ENCODE data around the gene TPH1.
"Not testable (repeated sequence)": the region's sequence is repeated elsewhere in the genome, so short reads cannot be mapped to it uniquely, and the experiment has no call there.

Gene TPH1

GRCh38 chr11:18012906-18013781, 32.9 kb downstream of the TPH1 start, which contains the start of gene SERGEF:
Gene SERGEF, minus strand, starts transcription at chr11:18013047. Its CDS starts 37 bp downstream, at chr11:18013010.
- intact Hi-C loops (cut with micrococcal nuclease) = loop anchor here (10.0 kb wide), 1 partner anchor 938 kb away; the partner anchor contains the start of gene RPS13
- H3K4me1 Mint-ChIP-seq (ENCODE audit: low read depth) = peaks cover 39% of the 10 kb centered on the region
- no peaks in the 10 kb centered on the region for H3K9me3 Mint-ChIP-seq
- H3K27me3 Mint-ChIP-seq = peaks cover 10% of the 10 kb centered on the region
- H3K27ac Mint-ChIP-seq = peak within 1 kb of the TSS; percentile 88
- H3K36me3 Mint-ChIP-seq (ENCODE audit: low read depth) = peaks cover 6% of the 10 kb centered on the region
- peak within 1 kb of the TSS; percentile 98 for H3K4me3 Mint-ChIP-seq

- Mint-ChIP-seq H3K9me3 (no peaks in the 10 kb centered on the region), H3K27me3 (peaks cover 10% of the 10 kb centered on the region)
- intact Hi-C loops (cut with micrococcal nuclease) = loop anchor here (10.0 kb wide), 1 partner anchor 938 kb away; the partner anchor contains the start of gene RPS13
These were observed 33.8 kb downstream of the TPH1 start for GRCh38 chr11:18012122-18012905.

GRCh38 chr11:18011633-18012032, 34.4 kb downstream of the TPH1 start:
- intact Hi-C loops (cut with micrococcal nuclease) = loop anchor here (10.0 kb wide), 1 partner anchor 937 kb away; the partner anchor contains the start of gene RPS13
- no peak overlapping the region for H3K4me3 Mint-ChIP-seq

More at GRCh38 chr11:18012122-18012905, 33.8 kb downstream of the TPH1 start:
- Mint-ChIP-seq H3K36me3 (ENCODE audit: low read depth) (peaks cover 6% of the 10 kb centered on the region), H3K4me3 (peak overlapping the region; percentile 98), H3K27ac (peak overlapping the region; percentile 88), H3K4me1 (ENCODE audit: low read depth) (peaks cover 39% of the 10 kb centered on the region)

GRCh38 chr11:18010977-18011586, 35.0 kb downstream of the TPH1 start:
- H3K36me3 Mint-ChIP-seq (ENCODE audit: low read depth) = peaks cover 14% of the 10 kb centered on the region
- no peak overlapping the region for H3K4me3 Mint-ChIP-seq
- no peaks in the 10 kb centered on the region for H3K9me3 Mint-ChIP-seq
- intact Hi-C loops (cut with micrococcal nuclease) = loop anchor here (10.0 kb wide), 1 partner anchor 936 kb away; the partner anchor contains the start of gene RPS13
- H3K4me1 Mint-ChIP-seq (ENCODE audit: low read depth) = peaks cover 39% of the 10 kb centered on the region
- H3K27ac Mint-ChIP-seq = peak overlapping the region; percentile 88
- peaks cover 8% of the 10 kb centered on the region for H3K27me3 Mint-ChIP-seq

More at GRCh38 chr11:18011633-18012032, 34.4 kb downstream of the TPH1 start:
- Mint-ChIP-seq H3K36me3 (ENCODE audit: low read depth) (peaks cover 9% of the 10 kb centered on the region), H3K4me1 (ENCODE audit: low read depth) (peaks cover 39% of the 10 kb centered on the region), H3K9me3 (no peaks in the 10 kb centered on the region), H3K27me3 (peaks cover 8% of the 10 kb centered on the region), H3K27ac (peak overlapping the region; percentile 88)

GRCh38 chr11:18010121-18010670, 35.9 kb downstream of the TPH1 start:
- Mint-ChIP-seq H3K9me3 (no peaks in the 10 kb centered on the region), H3K4me3 (no peak overlapping the region), H3K27ac (no peak overlapping the region), H3K4me1 (ENCODE audit: low read depth) (peaks cover 38% of the 10 kb centered on the region), H3K27me3 (peaks cover 8% of the 10 kb centered on the region), H3K36me3 (ENCODE audit: low read depth) (peaks cover 23% of the 10 kb centered on the region)
- intact Hi-C loops (cut with micrococcal nuclease) = loop anchor here (10.0 kb wide), 1 partner anchor 935 kb away; the partner anchor contains the start of gene RPS13

GRCh38 chr11:18005376-18006129, 40.5 kb downstream of the TPH1 start:
- H3K4me1 Mint-ChIP-seq (ENCODE audit: low read depth) = peaks cover 3% of the 10 kb centered on the region
- no peak overlapping the region for H3K4me3 Mint-ChIP-seq
- H3K27me3 Mint-ChIP-seq = no peaks in the 10 kb centered on the region
- peaks cover 55% of the 10 kb centered on the region for H3K36me3 Mint-ChIP-seq (ENCODE audit: low read depth)
- no peak overlapping the region for H3K27ac Mint-ChIP-seq
- intact Hi-C loops (cut with micrococcal nuclease) = no loop called here
- no peaks in the 10 kb centered on the region for H3K9me3 Mint-ChIP-seq

- intact Hi-C loops (cut with micrococcal nuclease) = no loop called here
- Mint-ChIP-seq H3K4me1 (ENCODE audit: low read depth) (no peaks in the 10 kb centered on the region), H3K4me3 (no peak overlapping the region), H3K36me3 (ENCODE audit: low read depth) (peaks cover 83% of the 10 kb centered on the region), H3K27me3 (no peaks in the 10 kb centered on the region), H3K9me3 (no peaks in the 10 kb centered on the region), H3K27ac (no peak overlapping the region)
These were observed 44.9 kb downstream of the TPH1 start for GRCh38 chr11:18001191-18001590.

- no peaks in the 10 kb centered on the region for H3K4me1 Mint-ChIP-seq (ENCODE audit: low read depth)
- H3K27me3 Mint-ChIP-seq = no peaks in the 10 kb centered on the region
- H3K36me3 Mint-ChIP-seq (ENCODE audit: low read depth) = peaks cover 83% of the 10 kb centered on the region
- H3K27ac Mint-ChIP-seq = no peak overlapping the region
- intact Hi-C loops (cut with micrococcal nuclease) = no loop called here
- no peak overlapping the region for H3K4me3 Mint-ChIP-seq
- H3K9me3 Mint-ChIP-seq = no peaks in the 10 kb centered on the region
These were observed 45.3 kb downstream of the TPH1 start for GRCh38 chr11:18000760-18001159.

- intact Hi-C loops (cut with micrococcal nuclease); H3K27me3 Mint-ChIP-seq; H3K4me3 Mint-ChIP-seq; H3K4me1 Mint-ChIP-seq (ENCODE audit: low read depth); H3K27ac Mint-ChIP-seq; H3K9me3 Mint-ChIP-seq: not testable (repeated sequence)
- peaks cover 83% of the 10 kb centered on the region for H3K36me3 Mint-ChIP-seq (ENCODE audit: low read depth)
These were observed 45.9 kb downstream of the TPH1 start for GRCh38 chr11:18000128-18000527.
